Skin of body (tissue), 2 donors: ENCODE data around the gene IFIH1. TPM values are rescaled to one million over a fixed set of nuclear protein-coding genes. Genes with fewer than 3 reads are reported as not detected.

ENCODE experiments used
- DNase-seq: peaks from one replicate; lab custom pipeline; 2025; lab: John Stamatoyannopoulos, UW
- total RNA-seq: library from RNA; depleted of rRNA; stranded (reverse); fragments of >200 nt; gene quantifications from one replicate; pipeline ENCODE4 v1.2.3, GENCODE V29; 2014

Gene IFIH1
- total RNA-seq, 1 donor from 2014 or later, result 8.3 TPM

DNA sequence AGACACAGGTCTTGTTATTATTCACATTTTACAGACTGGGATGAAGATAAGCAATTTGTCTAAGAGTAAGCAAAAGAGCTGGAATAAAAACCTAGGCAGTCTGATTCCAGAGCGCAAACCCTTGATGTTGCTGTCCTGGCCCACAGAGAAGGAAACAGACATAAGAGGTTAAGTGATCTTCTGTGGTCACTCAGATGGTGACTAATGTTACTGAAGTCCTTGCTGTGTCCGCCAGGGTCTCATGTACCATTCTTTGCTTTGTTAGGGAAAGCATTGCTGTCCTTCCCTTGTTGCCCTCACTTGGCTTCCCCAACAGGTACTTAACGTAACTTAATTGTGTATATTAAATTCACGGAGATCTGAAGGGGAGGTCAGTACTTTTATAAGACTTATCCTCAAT is 60.3 kb downstream of the IFIH1 start:
- no peak for DNase-seq

DNA sequence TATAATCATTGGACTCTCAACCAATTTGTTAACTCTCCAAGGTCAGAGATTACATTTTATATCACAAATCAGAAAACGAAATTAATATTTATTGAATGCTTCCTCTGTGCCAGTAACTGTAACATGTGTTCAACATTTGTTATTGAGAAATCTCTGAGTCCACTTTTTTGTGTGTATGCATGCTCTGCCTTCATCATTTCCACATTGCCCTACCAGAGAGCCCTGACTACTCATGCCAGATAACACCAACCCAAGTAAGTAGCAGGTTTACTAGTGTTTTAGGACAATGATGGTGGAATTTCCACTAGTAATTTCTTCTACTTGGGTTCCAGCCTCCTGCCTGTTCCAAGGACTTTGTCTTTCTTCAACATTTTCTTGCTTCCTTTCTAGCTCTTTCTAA is 61.1 kb downstream of the IFIH1 start:
- DNase-seq, result peak; percentile 26

DNA sequence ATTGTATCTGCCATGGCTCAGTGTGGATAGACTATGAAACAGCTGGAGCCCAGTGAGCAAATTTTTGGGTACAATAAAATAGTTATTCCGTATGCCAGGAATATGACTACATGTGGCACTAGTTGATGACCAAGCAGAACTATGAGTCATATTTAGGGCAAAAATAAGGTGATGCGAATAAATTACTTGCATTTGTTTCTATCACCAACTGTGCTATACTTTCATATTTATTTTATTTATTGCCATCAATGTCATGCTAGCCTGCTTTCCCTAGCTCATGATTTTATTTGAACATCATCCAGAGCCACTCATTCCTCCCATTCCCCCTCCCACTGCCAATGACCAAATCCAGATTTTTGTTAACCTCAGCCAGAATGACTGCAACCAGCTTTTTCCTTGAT is 61.9 kb downstream of the IFIH1 start:
- DNase-seq, result peak; percentile 83

DNA sequence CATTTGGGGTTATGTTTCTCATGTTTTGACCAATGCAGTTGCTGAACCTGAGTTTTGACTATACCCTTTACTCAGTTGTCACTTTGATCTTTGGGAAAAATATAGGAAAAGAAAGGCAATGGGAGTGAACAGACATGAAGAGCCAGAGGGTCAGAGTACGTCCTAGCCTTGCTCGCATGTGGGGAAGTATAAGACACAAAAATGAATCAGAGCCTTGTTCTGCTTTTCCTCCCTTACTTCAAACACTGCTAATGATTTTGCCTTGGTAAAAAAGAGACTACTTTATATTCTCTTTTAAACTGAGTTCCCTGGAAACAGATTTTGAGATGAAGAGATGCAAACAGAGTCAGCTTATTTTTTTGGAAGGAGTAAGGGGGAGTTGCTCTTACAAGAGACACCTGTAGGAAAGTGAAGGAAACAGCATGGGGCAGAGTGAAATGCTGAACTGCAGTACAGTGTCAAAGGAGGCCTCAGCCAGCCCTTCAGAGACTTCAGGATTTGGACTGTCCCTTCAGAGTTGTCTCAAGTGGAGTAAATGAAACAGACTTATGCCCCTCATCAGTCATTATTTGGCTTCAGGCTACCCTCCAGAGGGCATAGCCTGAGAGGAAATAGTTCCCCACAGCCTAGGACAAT is 64.1 kb downstream of the IFIH1 start:
- no peak for DNase-seq

DNA sequence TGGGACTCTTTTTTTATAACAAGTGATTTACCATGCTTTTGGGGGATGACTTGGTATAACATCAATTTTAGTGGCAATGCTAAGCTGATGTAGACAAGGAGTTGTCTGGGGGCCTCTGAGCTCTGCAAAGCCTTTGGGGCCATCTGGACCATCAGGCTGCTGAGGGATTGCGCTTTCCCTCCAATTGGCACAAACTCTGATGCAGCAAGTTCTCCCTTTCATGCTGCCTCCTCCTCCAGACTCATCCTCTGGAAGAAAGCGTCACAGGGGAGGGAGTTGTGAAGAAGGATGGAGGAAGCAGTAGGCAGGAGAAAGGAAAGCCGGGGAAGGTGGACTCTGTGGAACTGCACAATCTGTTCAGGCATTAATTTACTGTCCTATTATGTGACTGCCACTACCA is 65.0 kb downstream of the IFIH1 start:
- no peak for DNase-seq

DNA sequence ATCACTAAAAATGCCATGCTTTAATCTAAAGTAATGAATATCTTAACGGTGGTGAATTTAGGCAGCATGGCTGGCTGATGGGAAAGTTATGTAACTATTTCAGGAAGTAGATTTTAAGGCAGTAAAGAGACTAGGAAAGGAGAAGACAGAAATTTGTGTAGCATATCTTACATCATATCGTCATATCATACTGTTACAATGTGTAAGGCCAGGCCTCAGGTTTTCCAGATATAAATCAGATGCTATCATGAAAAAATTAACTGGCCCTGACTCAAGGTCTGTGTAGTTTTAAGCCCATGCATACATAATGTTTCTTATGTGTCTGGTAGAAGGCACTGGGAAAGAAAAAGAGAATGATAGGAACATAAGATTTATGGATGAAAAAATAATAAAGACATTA is 66.3 kb downstream of the IFIH1 start:
- no peak for DNase-seq

DNA sequence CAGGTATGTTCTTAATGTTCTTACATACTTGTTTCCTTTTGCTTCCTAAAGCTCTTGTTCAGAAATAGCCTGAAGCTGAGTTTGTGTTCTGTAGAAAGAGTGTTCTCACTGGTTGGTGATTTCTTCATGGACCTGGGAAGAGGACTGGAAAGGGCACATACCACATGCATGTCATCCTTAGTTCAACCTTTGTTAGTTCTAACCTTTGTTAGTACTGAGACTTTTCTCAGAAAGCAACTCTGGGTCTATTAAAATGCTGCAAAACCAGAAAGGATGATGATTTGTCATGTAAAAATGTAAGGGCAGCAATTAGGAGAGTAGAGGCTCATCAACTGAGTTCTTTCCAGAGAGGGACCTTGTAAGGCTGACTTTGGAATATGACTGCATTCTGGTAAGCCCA is 72.7 kb downstream of the IFIH1 start:
- DNase-seq, result no peak

DNA sequence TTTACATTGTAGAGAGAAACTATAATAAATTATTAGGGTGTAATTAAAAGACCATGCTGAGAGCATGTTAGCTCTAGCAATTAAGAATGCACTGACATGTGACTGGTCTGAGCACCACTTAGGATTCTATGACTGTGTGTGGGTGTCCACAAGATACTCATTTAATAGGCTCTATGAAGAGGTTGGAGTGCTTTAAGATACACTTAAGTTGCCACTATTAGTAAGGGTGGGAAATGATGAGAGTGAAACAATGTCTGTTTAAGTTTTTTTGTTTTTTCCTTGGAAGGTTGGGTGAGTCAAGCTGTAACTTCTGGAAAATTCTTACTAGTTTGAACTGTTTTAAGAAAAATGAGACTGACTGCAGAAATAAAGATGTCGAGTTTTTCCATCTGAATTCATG is 73.4 kb downstream of the IFIH1 start:
- DNase-seq, result peak; percentile 12

DNA sequence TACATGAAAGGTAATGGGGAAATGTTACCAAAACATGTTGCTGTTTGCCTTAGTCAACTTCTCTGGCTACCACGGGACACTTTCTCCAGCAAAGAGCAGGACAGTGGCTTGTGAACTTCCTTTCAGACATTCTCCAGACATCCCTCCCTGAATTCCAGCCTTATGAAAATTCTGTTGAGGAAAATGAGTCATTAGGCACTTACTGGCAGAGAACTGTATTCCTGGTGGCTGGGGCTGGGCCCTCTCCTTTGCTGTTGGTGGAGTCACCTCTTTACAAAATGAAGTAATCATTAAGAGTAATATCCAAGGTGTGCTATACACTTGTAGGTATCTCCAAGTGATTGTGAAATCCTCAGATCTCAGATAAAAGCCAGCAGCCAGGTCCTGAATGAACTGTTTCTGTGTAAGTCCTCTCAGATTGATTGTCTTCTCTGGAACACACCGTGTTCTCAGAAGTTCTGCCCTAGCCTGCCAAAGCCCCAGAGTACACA is 73.9 kb downstream of the IFIH1 start:
- peak; percentile 13 for DNase-seq

DNA sequence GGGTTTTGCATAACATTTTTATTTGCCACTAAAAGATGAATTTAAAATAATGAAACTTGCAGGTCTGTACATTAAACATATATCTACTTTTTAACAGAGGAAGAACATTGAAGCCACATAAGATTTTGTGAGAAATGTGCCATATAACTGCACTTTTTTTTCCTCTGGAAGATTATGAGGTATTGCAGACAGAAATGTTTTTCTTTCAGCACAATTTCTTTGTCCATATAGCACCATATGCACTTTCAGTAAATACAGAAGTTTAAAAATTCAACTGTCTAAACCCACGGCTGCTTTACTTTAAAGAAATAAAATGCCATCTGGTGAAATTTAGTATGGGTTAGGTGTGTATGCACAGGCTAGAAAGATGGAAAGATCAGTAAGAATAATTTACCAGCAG is 74.8 kb downstream of the IFIH1 start:
- peak; percentile 49 for DNase-seq

DNA sequence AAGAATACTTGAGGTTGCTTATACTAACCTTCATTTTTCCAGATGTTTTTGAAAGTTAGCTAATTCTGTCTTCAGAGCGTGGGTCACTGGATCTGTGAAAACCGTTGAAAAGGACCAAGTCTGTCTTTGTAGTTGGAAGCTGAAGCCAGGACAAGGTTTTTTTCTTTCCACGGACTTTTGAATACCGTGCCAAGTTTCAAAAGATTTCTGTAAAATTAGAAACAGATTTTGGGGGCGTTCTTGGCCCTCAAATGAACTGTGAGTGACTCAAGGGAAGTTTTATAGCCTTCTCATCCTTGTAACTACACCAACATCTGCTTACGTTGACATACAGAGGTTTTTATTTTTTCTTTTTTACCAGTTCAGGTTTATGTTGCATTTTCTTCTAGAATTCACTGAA is 75.2 kb downstream of the IFIH1 start, which contains the start of gene FAP:
TSS of gene FAP (minus strand) at position 152 of the 400 bp plus-strand sequence. CDS start at position 34, 118 bp downstream.
- peak; percentile 82 for DNase-seq

DNA sequence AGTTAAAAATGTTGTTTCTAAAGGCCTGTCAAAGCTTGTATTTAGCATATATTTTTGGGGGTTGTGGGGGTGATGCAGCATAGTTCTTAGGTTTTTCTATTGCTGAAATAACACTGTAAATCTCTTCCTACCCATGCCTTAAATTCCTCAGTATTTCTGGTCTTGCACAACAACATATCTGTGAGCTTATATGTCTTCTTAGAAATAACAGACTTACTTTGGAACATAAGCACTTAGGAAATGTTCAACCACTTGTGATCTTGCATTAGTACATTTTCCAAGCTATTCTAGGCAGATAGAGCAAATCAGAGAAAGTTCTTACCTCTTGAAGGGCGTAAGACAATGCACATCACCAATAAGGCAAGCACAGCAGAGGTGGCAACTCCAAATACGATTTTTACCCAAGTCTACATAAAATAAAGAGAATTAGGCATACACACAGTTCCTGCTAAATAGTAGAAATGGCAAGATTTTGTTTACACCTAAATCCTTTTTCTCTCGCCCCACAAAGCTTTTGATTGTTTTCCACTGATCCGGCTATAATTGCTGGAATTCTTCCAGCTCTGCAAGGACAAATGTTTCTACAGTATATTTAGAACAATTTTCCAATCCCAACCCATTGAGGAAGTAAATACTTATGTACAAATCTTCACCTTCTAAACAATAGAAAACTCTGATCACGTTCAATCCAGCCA is 75.8 kb downstream of the IFIH1 start:
- peak; percentile 61 for DNase-seq

DNA sequence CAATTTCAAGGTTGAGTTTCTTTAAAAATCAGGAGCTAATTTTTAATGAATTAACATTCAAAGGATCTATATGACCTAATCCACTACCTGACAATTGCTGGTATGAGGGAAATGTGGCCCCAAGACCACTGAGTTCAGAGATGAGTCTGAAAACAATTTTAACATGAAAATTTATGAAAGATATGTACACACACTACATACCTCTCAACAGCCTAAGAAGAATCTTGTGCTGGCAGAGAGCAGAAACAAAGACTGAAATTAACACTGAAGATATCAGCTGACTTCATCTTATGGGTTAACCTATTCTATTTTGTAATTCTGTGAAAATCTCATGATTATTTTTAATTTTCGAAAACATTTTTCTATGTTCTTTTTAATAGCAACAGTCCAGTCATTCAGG is 76.9 kb downstream of the IFIH1 start:
- DNase-seq, result no peak

DNA sequence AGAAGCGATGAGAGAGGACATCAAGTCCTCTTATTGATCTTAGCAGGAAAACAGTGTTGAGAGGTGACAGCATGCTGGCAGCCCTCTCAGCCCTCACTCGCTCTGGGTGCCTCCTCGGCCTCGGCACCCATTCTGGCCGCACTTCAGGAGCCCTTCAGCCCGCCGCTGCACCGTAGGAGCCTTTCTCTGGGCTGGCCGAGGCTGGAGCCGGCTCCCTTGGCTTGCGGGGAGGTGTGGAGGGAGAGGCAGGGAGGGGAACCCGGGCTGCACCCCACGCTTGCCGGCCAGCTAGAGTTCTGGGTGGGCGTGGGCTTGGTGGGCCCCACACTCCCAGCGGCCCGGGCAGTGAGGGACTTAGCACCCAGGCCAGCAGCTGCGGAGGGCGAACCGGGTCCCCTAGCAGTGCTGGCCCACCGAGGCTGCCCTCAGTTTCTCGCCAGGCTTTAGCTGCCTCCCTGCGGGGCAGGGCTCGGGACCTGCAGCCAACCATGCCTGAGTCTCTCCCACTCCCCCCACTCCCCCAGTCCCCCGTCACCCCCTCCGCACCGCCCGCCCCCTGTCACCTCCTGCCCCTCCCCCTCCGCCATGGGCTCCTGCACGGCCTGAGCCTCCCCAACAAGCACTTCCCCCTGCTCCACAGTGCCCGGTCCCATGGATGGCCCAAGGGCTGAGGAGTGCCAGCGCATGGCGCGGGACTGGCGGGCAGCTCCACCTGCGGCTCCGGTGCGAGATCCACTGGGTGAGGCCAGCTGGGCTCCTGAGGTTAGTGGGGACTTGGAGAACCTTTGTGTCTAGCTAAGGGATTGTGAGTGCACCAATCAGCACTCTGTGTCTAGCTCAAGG is 83.6 kb downstream of the IFIH1 start:
- no peak for DNase-seq

DNA sequence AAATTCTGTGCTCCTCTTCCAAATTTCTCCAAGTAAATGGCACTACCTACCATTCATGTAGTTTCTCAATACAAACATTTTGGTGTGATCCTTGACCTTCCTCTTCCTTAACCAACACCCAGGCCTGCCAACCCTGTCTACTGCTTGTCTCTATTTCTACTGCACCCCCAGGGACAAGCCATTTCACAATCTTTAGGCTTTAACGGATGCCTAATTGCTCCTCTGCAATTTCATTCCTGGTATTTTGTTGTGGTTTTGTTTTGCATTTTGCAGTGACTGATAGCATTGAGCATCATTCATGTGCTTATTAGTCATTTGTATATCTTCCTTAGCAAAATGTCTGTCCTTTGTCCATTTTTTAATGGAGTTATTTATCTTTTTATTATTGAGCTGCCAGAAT is 85.3 kb downstream of the IFIH1 start:
- no peak for DNase-seq

DNA sequence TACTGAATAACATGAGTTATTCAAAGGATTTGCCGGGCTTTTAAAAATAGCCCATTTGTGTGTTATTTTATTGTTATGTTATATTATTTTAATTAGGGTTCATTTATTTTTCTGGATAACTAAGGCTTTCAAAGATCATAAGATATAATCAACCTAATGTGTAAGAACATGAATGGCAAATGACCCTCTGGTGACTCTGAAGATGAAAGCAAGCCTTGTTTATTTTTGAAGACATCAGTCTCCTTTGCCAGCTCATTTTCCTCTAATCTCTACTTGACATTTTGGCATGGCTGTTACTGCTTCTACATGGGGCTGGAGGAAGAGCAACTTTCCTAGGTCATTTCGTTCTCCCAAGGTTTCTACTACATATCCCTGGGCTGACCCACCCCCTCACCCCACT is 85.8 kb downstream of the IFIH1 start:
- no peak for DNase-seq

DNA sequence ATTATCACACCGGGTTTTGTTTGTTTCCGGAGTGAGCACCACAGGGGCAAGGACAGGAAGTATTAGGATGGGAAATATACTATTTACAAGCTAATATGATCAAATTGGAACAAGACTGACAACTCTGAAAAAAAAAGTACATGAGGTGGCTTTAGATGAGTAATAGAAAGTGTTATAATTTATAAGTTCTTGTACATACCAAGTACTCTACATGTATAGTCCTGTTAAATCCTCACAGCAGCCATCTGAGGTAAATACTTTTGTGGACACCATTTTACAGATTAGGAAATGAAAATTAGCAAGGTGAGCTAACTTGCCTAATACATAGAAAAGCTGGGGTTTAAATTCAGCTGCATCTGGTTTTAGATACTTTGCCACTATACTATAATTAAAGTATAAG is 86.5 kb downstream of the IFIH1 start:
- no peak for DNase-seq

DNA sequence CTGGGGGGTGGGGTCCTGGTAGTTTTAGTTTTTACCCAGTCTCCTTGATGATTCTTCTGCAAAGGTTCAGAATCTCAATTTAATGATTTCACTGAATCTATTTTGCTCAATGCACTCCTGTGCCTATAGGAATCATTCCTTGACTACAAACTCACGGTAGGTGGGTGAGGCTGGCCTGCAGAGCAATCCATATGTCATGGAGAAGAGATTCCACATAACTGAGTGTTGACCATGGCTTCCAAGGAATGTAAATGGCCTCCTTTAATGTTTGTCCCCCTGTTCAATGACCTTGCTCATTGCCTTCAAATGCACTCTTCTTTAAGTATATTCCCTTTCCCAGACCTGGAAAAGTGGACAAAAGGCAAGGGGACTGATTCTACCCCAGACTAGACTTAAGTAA is 87.7 kb downstream of the IFIH1 start:
- DNase-seq, result no peak

DNA sequence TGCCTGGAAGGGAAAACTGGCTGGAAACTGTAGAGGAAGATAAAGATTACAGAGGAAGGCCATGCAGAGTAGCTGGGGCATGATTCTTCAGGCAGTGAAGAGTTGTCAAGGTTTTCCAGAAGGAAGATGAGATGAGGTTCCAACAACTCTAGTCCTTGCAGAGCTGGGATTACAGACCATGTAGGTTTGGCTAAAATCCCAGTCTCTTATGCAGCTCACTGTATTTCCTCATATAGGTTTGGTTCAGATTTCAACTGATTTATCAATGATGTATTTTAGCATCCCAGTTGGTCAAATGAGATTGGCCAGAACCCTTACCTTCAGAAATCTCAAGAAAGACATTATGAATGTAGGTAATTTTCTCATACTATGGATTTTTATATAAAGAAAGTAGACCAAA is 91.6 kb downstream of the IFIH1 start:
- DNase-seq, result no peak

DNA sequence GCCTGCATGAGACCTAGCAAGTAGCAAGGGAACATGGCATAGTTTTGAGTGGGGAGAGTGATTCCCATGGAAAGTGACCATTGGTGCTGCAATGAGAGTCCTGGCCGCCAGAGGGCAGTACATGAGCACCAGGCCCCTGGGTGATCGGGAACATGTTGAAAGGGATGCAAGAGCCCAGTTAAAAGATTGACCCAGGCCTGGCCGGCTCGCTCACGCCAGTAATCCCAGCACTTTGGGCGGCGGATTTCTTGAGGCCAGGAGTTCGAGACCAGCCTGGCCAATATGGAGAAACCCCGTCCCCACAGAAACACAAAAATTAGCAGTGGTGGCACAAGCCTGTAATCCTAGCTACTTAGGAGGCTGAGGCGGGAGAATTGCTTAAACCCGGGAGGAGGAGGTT is 97.4 kb downstream of the IFIH1 start:
- DNase-seq, result no peak

DNA sequence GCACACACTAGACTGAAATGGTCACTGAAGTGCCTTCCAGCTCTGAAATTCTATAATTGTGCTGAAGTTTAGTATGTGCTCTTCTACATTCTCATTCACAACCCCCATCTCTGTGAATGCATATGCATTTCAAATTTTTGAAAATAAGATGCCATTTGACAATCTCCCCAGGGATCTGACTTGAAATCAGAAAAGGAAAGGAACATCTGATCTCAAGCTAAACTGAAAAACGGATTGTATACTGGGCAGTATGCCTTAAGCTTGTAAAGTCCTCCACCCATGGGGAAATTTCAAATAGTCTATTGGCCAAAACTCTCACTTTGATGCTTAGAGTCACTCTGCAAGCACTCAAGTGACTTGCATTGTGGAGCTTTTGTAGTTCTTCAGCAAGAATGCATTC is 98.1 kb downstream of the IFIH1 start:
- DNase-seq, result peak; percentile 90

DNA sequence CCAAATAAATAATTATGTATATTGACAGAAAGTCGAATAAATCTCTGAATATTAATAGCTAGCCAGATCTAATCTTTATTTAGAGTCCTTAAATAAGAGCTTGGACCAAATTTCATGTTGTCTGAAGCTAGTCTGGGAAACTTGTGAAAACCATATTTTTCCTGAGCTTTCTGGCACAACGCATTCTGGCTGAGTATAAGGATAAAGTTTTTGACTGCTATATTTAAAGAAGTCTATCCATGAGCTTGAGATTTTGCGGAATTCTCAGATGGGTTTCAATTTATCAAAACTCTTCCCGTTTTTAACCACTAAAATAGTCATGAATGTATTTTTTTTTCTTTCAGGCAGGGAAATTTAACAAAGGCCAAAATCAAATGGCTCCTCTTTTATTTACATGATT is 99.1 kb downstream of the IFIH1 start:
- DNase-seq, result peak; percentile 72
